Anterior cingulate cortex (tissue), 58 donors: ENCODE measurements around the gene HES5.
"Not testable (repeated sequence)": the region's sequence is repeated elsewhere in the genome, so short reads cannot be mapped to it uniquely, and the experiment has no call there.

Source experiments
- DNase-seq, 58 donors: peaks; one replicate each; lab custom pipeline; 2025; lab: John Stamatoyannopoulos, UW

Gene HES5, protein sequence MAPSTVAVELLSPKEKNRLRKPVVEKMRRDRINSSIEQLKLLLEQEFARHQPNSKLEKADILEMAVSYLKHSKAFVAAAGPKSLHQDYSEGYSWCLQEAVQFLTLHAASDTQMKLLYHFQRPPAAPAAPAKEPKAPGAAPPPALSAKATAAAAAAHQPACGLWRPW

DNA sequence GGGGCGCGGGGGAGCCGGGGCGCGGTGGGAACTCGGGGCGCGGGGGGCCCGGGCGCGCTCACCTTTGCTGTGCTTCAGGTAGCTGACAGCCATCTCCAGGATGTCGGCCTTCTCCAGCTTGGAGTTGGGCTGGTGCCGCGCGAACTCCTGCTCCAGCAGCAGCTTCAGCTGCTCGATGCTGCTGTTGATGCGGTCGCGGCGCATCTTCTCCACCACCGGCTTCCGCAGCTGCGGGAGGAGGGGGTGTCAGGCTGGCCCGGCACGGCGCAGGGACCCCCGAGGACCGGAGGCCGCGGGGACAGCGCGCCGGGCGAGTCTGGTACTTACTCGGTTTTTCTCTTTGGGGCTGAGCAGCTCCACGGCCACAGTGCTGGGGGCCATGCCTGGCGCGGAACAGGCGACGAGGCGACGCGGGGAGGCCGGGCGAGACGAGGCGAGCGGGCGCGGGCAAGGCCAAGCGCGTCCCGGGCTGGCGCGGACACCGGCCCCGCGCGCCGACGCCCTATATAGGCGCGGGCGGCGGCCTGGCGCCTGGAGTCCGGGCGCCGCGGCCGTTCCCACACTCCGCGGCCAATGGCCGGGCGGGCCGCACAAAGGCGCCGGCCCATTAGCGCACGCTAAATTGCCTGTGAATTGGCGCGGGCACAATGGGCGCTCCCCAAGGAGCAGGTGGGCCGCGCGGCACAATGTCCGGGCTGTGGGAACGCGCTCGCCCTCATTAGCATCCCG is at the start of gene HES5:
HES5 (minus strand) TSS at position 480 of the 729 bp plus-strand sequence; CDS start at position 381, 99 bp downstream.
- peak in 47 of 58 donors; percentile 28 to 92 (median 67) for DNase-seq

DNA sequence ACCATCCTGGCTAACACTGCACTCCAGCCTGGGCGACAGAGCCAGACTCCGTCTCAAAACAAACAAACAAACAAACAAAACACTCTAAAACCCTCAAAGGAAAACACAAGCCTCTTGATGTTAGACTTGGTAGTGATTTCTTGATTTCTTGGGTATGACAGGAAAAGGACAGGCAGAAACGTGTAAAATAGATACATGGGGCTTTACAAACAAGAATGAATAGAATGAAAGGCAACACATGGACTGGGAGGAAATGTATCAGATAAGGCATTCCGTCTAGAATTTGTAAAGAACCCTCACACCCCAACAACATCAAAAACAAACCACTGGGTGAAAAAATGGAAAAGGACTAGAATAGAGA is 48.7 kb upstream of the HES5 start:
- no peak for DNase-seq

DNA sequence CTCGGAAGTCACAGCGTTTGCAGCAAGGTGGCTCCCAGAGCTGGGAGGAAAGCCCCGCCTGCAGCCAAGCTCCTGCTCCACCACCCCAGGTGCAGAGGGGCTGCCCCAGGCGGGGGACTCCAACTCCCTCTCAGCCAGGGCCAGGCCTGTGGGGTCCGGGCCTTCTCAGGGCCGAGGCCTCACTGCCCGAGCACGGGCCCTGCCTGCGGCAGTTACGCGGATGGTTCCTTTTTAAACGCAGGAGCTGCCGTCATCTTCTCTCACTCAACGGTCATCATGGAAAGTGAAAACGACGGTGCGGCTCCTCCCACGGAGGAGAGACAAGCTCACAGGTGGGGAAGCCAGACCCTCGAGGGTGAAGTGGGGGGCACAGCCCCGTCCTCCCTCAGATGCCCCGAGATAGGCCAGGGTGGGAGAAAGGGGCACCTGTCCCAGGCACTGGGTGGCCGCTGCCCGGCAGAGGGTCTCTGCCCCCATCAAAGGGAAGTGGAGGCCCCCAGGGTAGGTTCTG is 47.6 kb upstream of the HES5 start:
- not testable (repeated sequence) for DNase-seq

- no peak for DNase-seq
These were observed 46.0 kb upstream of the HES5 start for GRCh38 chr1:2575801-2576663.

DNA sequence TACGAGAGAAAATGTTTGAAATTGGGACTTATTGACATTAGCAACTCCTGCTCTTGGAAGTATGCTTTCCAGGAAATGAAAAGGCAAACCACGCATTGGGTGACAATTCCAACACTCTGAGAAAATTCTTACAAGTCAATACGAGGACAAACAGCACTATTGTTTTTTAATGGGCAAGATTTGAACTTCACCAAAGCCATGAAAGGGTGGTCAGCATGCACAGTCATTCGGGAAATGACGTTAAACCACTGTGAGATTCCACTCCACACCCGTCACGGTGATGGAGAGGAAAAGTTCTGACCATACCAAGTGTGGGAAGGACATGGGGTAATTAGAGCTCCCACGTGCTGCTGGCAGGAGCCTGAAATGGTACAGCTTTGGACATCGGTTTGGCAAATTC is 44.3 kb upstream of the HES5 start:
- DNase-seq = no peak

- no peak for DNase-seq
These were observed 43.3 kb upstream of the HES5 start for GRCh38 chr1:2573250-2573920.

DNA sequence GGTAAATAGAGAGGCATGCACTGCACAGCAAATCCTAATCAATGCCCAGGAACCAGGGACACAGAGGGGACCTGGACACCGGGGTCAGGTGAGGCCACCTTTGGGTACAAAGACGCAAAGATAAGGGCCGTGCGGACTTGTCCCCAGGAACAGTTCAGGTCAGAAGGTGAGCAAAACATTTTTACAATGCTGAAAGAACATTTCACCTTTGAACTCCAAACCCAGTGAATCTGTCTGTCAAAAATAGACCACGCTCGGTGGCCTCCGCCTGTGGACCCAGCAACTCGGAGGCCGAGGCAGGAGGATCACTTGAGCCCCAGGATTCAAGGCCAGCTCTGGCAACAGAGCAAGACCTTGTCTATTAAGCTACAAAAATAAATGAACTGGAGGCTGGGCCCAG is 41.3 kb upstream of the HES5 start:
- DNase-seq = no peak

DNA sequence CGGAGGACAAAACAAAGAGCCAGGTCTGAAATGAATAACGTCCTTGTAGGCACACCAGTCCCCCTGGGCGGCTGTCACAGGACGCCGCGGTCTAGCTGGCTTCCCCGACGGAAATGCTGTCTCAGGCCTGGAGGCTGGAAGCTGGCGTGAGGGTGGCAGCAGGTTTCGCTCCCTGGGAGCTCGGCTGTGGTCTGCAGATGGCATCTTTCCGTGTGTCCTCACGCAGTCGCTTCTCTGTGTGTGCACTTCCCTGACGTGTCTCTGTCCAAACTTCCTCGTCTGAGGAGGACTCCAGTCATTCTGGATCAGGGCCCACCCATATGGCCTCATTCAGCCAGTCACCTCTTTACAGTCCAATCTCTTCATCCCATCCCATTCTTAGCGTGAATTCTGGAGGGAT is 40.3 kb upstream of the HES5 start:
- no peak for DNase-seq

GRCh38 chr1:2569703-2570102 is 39.6 kb upstream of the HES5 start:
- not testable (repeated sequence) for DNase-seq

GRCh38 chr1:2569060-2569459 is 39.0 kb upstream of the HES5 start:
- no peak for DNase-seq

GRCh38 chr1:2568187-2568816 is 38.2 kb upstream of the HES5 start:
- not testable (repeated sequence) for DNase-seq

DNA sequence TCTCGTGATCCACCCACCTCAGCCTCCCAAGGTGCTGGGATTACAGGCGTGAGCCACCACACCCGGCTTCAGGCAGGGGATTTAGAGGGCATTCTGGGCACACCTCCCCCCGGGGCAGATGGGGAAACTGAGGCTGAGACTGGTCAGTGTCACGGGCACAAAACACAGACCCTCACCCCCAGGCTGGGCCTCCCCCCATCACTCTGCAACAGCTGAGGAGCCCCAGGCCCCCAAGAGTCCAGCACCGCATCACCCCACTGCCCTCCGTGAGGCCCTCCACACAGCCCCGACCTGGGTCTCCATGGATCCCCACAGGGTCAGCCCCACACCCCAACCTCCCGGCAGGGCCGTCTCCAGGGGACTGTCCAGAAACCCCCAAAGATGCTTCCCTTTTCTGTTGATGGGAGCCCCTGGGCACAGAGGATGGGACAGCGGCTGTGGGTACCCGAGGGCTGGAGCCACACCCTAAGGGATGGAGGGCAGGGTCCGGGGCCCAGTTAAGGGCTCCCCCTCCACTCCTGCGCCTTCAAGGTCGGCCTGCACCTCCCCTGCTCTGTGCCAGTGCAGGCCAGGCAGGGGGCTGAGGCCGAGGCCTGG is 37.1 kb upstream of the HES5 start:
- no peak for DNase-seq

DNA sequence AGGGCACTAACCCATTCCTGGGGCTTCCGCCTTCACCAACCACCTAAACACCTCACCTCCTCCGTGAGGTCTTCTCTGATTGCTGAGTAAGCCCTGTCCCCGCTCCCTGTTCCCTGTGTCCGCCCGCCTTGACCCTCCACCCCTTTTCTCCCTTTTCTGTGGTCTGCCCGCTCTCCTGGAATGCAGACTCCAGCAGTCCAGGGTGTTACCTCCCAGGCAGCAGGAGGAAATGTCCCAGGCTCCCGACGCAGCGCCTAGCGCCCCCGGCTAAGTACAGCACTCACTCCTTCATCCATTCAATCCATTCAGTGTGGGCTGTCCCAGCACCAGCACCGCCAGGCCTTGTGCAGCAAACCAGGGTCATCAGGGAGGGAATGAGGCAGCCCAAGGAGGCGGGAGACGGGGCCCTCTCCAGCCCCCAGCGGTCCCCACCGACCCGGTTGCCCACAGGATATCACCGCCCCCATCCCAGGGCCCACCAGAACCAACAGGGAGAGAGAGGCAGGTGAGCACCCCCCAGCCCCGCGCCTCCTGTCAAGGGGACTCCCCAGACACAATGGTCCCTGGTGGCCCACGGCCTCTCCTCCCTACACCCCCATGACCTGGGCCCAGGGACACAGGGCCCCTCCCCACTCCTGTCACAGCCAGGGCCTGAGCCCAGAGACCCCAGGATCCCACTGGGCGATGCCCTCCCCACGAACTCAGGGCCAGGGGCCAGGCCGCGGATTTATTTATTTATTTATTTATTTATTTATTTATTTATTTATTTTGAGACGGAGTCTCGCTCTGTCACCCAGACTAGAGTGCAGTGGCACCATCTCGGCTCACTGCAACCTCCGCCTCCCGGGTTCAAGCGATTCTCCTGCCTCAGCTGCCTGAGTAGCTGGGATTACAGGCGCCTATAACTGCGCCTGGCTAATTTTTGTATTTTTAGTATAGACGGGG is 36.3 kb upstream of the HES5 start:
- no peak for DNase-seq

DNA sequence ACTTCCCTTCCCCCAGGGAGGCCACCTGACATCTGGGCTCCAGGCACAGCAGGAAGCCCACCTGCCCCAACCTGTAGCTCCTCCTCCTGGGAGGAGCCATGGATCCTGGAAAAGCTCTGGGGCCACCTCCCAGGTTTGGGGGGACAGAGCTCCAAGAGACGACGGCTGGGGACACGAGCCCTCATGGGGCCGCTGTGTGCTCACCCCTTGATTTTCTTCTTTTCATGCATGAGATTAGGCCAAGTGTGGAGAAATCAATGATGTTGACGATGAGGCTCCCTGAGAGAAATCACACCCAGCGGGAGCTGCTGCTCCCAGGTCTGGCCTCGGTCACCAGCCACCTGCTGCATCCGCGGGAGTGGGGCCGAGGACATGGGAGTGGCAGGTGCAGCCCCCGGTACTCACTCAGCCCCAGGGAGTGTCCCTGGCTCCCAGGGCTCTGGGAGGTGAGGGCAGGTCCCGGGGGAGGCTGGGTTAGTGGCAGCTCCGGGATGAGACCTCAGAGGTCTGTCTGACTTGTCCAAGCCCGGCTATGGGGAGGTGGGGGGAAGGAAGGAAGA is 34.8 kb upstream of the HES5 start:
- no peak for DNase-seq

DNA sequence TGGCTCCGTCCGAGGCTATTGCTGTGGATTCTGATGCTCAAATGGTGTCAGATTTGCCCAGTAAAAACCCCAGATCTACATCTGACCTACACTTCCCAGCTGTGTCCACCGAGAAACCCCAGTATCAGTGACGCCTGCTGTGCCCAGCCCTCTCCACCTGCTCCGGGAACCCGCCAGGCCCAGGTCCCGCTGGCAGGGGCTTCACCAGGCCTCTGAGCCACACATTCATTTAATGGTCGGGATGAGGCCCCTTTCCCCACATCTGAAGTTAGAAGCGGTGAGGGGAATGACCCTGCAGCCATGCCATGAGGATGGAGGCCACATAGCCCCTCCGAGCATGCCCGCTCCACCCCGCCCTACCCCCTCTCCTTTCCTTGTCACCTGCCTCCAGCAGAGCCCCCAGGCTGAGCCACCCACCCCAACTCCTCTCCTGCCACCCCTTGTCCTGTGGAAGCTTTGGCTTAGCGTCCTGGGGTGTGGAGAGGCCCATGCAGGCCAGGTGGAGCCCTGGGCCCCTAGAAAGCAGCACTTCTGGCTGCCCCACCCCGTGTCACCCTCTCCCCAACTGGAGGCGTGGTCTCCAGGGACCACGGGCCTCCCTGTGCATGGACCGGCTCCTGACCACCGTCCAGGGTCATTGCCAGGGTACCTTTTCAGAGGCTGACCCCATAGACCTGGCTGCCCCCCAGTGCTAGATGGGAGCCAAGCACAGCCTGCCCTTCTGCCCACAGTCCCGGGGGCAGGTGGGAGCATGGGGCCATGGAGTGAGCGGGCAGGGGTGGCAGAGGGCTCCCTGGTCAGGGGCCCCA is 34.1 kb upstream of the HES5 start:
- DNase-seq = no peak

DNA sequence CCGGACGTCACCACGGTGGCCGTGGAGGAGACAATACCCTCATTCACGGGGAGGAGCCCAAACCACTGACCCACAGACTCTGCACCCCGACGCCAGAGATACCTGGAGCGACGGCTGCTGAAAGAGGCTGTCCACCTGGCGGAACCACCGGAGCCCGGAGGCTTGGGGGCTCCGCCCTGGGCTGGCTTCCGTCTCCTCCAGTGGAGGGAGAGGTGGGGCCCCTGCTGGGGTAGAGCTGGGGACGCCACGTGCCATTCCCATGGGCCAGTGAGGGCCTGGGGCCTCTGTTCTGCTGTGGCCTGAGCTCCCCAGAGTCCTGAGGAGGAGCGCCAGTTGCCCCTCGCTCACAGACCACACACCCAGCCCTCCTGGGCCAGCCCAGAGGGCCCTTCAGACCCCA is 33.1 kb upstream of the HES5 start:
- no peak for DNase-seq
